UCSD-AML1 (cell line): ENCODE results near the gene CDCA8.
A peak's percentile ranks its signal among the peaks of the same experiment; 100 is the strongest.

ENCODE experiments used
- DNase-seq: peaks from one replicate; lab custom pipeline; 2025; ENCODE audit not compliant: unreplicated experiment; lab: John Stamatoyannopoulos, UW

Gene CDCA8

DNA sequence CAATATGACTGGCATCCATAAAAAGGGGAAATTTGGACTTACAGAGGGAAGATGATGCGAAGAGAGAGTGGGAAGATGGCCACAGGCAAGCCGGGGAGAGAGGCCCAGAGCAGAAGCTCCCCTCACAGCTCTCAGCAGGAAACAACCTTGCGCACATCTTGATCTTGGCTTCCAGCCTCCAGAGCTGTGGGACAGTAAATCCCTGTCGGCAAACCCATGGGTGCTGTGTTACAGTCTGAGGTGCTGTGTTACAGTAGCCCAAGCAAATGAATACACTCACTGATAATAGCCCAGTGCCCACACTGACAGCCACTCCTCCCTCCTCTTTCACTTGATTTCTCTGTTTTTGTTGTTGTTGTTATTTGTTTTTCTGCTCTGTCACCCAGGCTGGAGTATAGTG is 22.4 kb downstream of the CDCA8 start:
- no peak for DNase-seq

DNA sequence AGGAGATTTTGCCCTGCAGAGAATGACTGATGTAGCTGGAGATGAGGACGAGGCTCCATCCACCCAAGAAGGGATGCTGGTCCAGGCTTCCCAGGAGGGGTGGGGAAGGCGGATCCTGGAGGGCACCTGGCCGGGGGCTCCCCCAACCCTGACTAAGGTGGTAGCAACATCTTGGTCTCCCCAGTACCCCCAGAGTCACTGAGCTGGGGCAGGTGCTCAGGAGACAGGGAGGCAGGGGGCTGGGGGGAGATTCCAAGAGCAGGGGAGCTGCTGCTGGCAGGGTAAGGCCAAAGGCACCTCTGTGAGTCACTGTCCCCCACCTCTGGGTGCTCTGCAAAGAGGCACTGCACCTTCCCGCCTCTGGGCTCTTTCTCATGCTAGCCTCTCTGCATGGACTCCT is 24.0 kb downstream of the CDCA8 start:
- DNase-seq: no peak

DNA sequence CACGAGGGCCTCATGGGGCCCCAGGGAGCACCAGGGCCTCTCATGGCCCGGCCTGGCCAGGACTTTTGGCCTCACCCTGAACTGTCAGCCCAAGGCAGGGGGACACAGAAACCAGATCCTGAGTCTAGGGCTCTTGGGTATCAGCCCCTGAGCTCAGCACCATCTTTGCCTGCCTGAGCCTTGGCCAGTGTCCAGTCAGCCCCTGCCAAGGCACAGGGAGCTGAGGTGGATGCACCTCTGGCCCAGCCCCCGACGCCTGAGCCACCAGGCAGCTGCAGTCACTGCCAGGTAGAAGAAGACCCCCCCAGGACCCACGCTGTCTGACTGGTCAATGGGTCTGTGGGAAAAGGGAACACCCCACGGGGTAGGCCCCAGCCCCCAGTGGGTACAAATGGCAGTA is 25.3 kb downstream of the CDCA8 start:
- no peak for DNase-seq

GRCh38 chr1:37718181-37718900 is 26.0 kb downstream of the CDCA8 start:
- no peak for DNase-seq

DNA sequence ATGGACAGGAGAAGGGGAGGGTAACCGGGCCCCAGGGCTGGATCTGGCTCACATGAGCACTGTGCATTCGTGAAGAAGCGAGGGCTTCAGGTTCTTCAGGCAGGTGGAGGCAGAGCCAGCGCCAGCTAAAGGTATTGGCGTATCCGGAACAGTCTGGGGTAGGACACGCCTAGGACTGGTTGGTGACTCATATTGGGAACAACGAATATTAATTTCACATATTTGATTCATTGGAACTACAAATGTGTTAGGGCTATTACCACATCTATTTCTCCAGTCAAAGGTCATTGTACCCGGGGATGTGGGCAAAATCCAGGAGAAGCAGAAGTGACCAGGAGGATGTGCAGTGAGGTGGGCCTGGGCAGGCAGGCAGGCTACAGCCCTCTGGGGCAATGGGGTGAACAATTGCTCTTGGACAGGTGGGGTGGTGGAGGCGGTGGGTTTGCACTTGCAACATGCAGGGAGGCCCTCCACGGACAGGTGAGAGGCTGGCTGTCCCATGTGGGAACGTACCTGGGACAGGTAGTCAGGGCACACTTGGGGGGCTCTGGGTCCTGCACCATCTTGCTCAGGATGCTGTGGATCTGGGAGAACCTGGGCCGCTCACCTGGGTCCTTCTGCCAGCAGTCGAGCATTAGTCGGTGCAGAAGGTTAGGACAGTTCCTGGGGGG is 26.7 kb downstream of the CDCA8 start:
- no peak for DNase-seq

DNA sequence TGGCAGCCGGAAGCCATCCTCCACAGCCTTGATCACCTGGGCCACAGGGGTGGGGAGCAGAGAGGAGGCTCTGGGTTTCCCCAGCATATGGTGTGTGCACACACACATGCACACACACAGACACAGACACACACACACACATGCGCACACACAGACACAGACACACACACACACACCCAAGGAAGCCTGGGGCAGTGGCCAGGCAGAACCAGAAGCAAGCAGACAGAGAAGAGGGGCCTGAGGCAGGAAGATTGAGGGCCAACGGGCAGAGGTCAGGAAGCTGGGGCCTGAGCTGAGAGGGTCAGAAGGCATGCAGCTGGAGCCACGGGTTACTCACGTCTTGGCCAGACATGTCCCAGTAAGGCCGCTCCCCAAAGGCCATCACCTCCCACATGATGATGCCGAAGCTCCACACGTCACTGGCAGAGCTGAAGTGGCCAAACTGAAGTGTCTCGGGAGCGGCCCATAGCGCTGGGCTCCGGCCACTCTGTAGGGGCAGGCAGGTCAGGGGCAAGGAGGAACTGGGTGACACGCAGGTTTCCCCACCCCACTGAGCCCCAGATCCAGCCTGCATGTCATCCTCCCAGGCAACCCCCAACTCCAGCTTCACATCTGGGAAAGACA is 27.4 kb downstream of the CDCA8 start:
- DNase-seq: no peak

DNA sequence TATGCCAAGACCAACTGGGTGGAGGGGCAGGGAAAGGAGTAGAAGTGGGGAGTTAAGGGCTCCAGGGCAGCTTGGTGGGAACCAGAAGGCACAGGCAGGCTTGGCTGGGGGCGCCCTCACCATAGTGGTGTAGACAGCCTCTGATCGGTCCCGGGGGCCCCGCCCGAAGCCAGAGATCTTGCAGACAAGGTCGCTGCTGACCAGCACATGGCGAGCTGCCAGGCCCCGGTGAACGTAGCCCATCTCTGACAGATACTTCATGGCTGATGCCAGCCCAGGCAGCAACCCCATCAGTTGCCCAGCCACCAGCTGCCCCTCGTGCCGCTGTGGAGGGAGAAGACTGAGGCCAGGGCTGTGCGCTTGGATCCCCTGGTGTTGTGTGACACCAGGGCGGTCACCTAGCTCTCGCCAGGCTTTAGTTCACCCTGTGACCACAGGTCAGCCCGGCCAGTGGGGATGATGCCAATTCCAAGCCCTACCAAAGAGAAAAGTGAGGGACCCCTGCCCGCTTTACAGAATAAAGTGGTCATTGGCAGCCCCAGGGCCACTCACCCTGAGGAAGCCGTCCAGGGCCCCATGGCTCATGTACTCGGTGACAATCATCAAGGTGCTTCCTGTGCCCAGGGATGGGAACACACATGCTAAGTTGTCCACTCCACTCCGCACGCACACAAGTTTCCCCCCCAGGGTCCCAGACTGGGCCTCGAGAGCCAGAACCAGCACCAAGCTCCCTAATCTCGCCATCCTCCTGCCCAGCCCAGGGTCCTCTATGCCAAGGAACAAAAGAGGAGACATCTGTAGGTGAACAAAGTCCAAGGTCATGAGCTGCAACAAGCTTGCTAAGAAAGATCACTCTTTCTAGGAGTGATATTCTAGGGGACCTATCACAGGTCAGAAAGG is 28.2 kb downstream of the CDCA8 start:
- DNase-seq: no peak

- DNase-seq: no peak
Measured at GRCh38 chr1:37721565-37721964, 29.2 kb downstream of the CDCA8 start.

- DNase-seq: no peak
Measured at GRCh38 chr1:37722181-37723071, 30.1 kb downstream of the CDCA8 start.

DNA sequence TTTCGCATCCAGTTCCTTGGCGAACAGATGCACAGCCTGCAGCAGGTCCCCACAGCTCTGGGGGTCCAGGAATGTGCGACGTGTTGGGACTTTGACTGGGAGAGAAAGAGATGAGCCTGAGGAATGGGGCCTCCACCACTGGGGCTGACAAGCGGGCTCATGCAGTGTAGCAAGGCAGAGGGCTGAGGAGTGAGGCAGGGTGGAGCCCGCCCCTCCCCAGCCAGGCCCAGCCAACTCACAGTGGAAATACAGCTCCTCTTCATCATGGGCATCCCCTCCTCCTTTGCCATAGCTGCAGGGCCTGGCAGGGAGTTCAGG is 30.7 kb downstream of the CDCA8 start:
- DNase-seq: no peak

DNA sequence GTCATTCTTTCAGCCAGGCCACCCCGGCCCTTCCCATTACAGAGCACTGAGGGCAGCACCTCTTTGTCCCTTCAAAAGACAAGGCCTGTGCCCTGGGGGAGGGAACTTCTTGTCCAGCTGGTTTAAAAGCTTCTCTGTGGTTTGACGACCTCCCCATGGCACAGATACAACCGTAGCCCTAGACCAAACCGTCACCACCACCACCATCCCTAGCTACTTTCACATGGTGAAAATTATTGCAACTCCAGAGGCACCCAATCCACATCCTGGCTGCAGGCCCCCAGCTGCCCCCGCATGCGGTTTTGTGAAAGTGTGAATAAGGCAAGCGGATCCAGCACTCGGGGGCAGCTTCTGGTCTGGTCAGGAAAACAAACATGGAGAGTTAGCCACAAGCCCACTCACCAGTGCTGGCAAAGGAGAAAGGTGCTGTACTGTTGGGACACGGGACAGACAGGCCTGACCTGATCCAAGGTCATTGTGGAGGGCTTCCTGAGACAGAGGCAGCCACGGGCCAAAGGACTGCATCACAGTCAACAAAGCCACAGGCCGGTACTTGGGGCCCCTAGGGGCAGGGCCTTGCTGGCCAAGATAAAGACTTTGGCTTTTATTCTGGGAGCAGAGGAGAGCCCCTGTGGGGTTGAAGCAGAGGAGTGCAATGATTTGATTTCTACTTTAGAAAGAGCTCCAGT is 31.2 kb downstream of the CDCA8 start:
- peak; percentile 34 for DNase-seq

- no peak for DNase-seq
Measured at GRCh38 chr1:37724575-37724974, 32.3 kb downstream of the CDCA8 start.

- no peak for DNase-seq
Measured at GRCh38 chr1:37725851-37726613, 33.7 kb downstream of the CDCA8 start.

DNA sequence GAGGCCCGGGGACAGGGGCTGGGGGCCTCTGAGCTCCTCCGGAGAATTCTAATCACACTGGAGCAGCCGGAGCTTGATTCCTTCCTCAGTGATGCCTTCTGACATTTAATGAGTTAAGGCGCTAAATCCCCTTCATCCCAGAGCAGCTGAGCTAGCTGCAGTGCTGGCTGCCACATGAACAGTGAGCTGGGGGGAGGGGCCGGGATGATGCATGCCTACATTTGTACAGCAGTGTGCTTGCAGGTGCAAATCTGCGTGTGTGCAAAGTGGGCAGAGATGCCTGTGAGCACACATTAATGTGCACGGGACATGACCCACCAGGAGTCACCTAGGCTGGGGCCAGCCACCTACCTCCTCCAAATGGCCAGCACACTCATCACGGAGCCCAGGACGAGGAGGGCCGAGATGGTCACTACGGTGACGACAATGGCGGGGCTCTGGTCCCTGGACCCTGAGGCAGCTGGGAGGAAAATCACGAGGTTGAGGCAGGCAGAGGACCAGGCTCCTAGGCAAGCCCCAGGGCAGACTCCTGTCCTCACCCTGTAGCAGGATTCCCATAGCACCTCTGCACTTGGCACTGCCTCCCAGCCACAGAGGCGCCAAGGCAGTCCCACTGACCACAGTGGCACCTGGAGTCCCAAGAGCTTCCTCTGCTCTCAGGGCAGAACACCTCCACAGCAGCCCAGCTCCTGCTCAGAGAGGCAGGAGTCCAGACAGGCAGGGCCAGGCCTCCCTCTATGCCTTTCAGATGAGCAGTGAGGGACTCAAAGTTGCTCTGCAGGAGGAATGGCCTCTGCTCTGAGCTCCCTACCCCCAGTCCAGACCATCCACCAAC is 34.7 kb downstream of the CDCA8 start:
- DNase-seq: no peak

DNA sequence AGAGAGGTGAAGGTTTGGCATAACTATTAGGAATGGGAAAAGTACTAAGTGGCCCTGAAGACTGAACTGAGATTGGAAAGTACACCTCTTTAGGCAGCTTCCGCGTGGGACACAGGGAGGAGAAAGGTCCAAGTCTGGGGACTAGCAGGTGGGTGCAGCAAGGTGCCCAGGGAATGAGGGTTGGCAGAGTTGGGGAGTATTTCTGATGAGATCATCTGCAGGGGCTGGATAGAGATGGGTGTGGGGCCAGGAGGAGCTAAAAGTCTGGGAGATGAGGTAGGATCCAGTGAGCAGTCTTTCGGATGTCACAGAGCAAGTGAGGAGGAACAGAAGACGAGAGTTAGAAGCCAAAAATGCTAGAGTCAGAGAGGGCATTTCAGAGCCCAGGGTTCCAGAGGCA is 36.1 kb downstream of the CDCA8 start:
- DNase-seq: no peak

- no peak for DNase-seq
Measured at GRCh38 chr1:37730376-37730775, 38.1 kb downstream of the CDCA8 start.

GRCh38 chr1:37731312-37732019 is 39.1 kb downstream of the CDCA8 start:
- DNase-seq: no peak
